Measurements from ENCODE around the gene PSMB11. TPM values are rescaled to one million over a fixed set of nuclear protein-coding genes. Genes with fewer than 3 reads are reported as not detected.
A peak's percentile ranks its signal among the peaks of the same experiment; 100 is the strongest.

Gene PSMB11
- polyA plus RNA-seq, 3 donors, result 0.04 TPM; not detected in 2

GRCh38 chr14:23057757-23058653, 16.0 kb downstream of the PSMB11 start:
- peak; percentile 92 for DNase-seq

- no peak for DNase-seq
These were observed 16.9 kb downstream of the PSMB11 start for GRCh38 chr14:23058654-23059504.

- no peak for DNase-seq
These were observed 18.7 kb downstream of the PSMB11 start for GRCh38 chr14:23060536-23061260.

- no peak for DNase-seq
These were observed 20.0 kb downstream of the PSMB11 start for GRCh38 chr14:23062002-23062401.

- no peak for DNase-seq
These were observed 21.6 kb downstream of the PSMB11 start for GRCh38 chr14:23063601-23064000.

- no peak for DNase-seq
These were observed 24.4 kb downstream of the PSMB11 start for GRCh38 chr14:23066368-23066767.

- no peak for DNase-seq
These were observed 25.1 kb downstream of the PSMB11 start for GRCh38 chr14:23066855-23067744.

GRCh38 chr14:23067847-23068788, 26.1 kb downstream of the PSMB11 start:
- DNase-seq, result no peak

- DNase-seq, result peak; percentile 92
These were observed 26.9 kb downstream of the PSMB11 start for GRCh38 chr14:23068789-23069412.

GRCh38 chr14:23069413-23069806, 27.4 kb downstream of the PSMB11 start:
- no peak for DNase-seq

- DNase-seq, result no peak
These were observed 28.5 kb downstream of the PSMB11 start for GRCh38 chr14:23070262-23071129.

GRCh38 chr14:23071244-23071920, 29.4 kb downstream of the PSMB11 start:
- peak; percentile 90 for DNase-seq

GRCh38 chr14:23071921-23072539, 30.0 kb downstream of the PSMB11 start:
- no peak for DNase-seq

GRCh38 chr14:23074906-23075305, 32.9 kb downstream of the PSMB11 start:
- DNase-seq, result no peak

GRCh38 chr14:23076785-23077408, 34.9 kb downstream of the PSMB11 start:
- DNase-seq, result no peak

GRCh38 chr14:23077962-23078361, 36.0 kb downstream of the PSMB11 start:
- DNase-seq, result no peak

- no peak for DNase-seq
These were observed 36.7 kb downstream of the PSMB11 start for GRCh38 chr14:23078692-23079116.
